ENCODE data around the gene CDAN1. TPM values are rescaled to one million over a fixed set of nuclear protein-coding genes. Genes with fewer than 3 reads are reported as not detected.

Gene CDAN1
- total RNA-seq, 1 donor from 2014 or later, result 15.6 TPM

- ChIA-PET CTCF (no interaction called here), POLR2A (no interaction called here)
- Mint-ChIP-seq H3K4me3 (no peak overlapping the region), H3K36me3 (ENCODE audit: low read depth) (peaks cover 87% of the 10 kb centered on the region), H3K27ac (no peak overlapping the region), H3K9me3 (no peaks in the 10 kb centered on the region), H3K27me3 (no peaks in the 10 kb centered on the region), H3K4me1 (no peaks in the 10 kb centered on the region)
- DNase-seq, result no peak
- intact Hi-C loops (cut with micrococcal nuclease), result no loop called here
- no peak for TF ChIP-seq CTCF (IDR thresholded peaks at IDR 0.05)
- ATAC-seq (ENCODE audit: low read depth), result no peak
Measured at GRCh38 chr15:42729409-42729808, 7.5 kb downstream of the CDAN1 start.

- intact Hi-C loops (cut with micrococcal nuclease), result no loop called here
- ATAC-seq (ENCODE audit: low read depth), result no peak
- no peak overlapping the region for H3K4me3 Mint-ChIP-seq
- H3K27me3 Mint-ChIP-seq, result no peaks in the 10 kb centered on the region
- no peak for TF ChIP-seq CTCF (IDR thresholded peaks at IDR 0.05)
- no peaks in the 10 kb centered on the region for H3K4me1 Mint-ChIP-seq
- CTCF ChIA-PET, result no interaction called here
- peaks cover 87% of the 10 kb centered on the region for H3K36me3 Mint-ChIP-seq (ENCODE audit: low read depth)
- no peak for DNase-seq
- H3K27ac Mint-ChIP-seq, result no peak overlapping the region
- no peaks in the 10 kb centered on the region for H3K9me3 Mint-ChIP-seq
- POLR2A ChIA-PET, result no interaction called here
Measured at GRCh38 chr15:42728972-42729371, 8.0 kb downstream of the CDAN1 start.

GRCh38 chr15:42728560-42728959, 8.4 kb downstream of the CDAN1 start:
- ChIA-PET CTCF (no interaction called here), POLR2A (no interaction called here)
- no peaks in the 10 kb centered on the region for H3K9me3 Mint-ChIP-seq
- H3K27me3 Mint-ChIP-seq, result no peaks in the 10 kb centered on the region
- no peak for TF ChIP-seq CTCF (IDR thresholded peaks at IDR 0.05)
- no peaks in the 10 kb centered on the region for H3K4me1 Mint-ChIP-seq
- no peak overlapping the region for H3K27ac Mint-ChIP-seq
- no peak overlapping the region for H3K4me3 Mint-ChIP-seq
- intact Hi-C loops (cut with micrococcal nuclease), result no loop called here
- peaks cover 88% of the 10 kb centered on the region for H3K36me3 Mint-ChIP-seq (ENCODE audit: low read depth)
- DNase-seq, result no peak
- ATAC-seq (ENCODE audit: low read depth), result no peak

GRCh38 chr15:42727750-42728381, 9.1 kb downstream of the CDAN1 start:
- intact Hi-C loops (cut with micrococcal nuclease), result no loop called here

GRCh38 chr15:42726114-42726513, 10.8 kb downstream of the CDAN1 start:
- POLR2A ChIA-PET, result interaction anchor here (1.5 kb wide), 1 partner anchor 10 kb away, joined by 3 read pairs; no protein-coding TSS in a partner anchor
- no peaks in the 10 kb centered on the region for H3K9me3 Mint-ChIP-seq
- CTCF ChIA-PET, result no interaction called here
- intact Hi-C loops (cut with micrococcal nuclease), result no loop called here
- no peak for ATAC-seq (ENCODE audit: low read depth)
- no peaks in the 10 kb centered on the region for H3K4me1 Mint-ChIP-seq
- no peak for DNase-seq
- no peak for TF ChIP-seq CTCF (IDR thresholded peaks at IDR 0.05)
- H3K4me3 Mint-ChIP-seq, result no peak overlapping the region
- no peaks in the 10 kb centered on the region for H3K27me3 Mint-ChIP-seq
- no peak overlapping the region for H3K27ac Mint-ChIP-seq
- H3K36me3 Mint-ChIP-seq (ENCODE audit: low read depth), result peaks cover 80% of the 10 kb centered on the region

More at GRCh38 chr15:42727750-42728381, 9.1 kb downstream of the CDAN1 start:
- ChIA-PET CTCF (no interaction called here), POLR2A (interaction anchor here (1.5 kb wide), 1 partner anchor 8 kb away, joined by 3 read pairs; no protein-coding TSS in a partner anchor)
- no peak for TF ChIP-seq CTCF (IDR thresholded peaks at IDR 0.05)
- DNase-seq (no peak), ATAC-seq (ENCODE audit: low read depth) (no peak)
- Mint-ChIP-seq H3K27me3 (no peaks in the 10 kb centered on the region), H3K27ac (no peak overlapping the region), H3K9me3 (no peaks in the 10 kb centered on the region), H3K4me3 (no peak overlapping the region), H3K4me1 (no peaks in the 10 kb centered on the region), H3K36me3 (ENCODE audit: low read depth) (peaks cover 89% of the 10 kb centered on the region)
